Adipose tissue (tissue), 3 donors: ENCODE data around the gene DNAH17. TPM values are rescaled to one million over a fixed set of nuclear protein-coding genes. Genes with fewer than 3 reads are reported as not detected.

Experiments used
- H3K27ac ChIP-seq: one replicate; pipeline ENCODE4 v1.5.1; 2013; ENCODE audit warnings: low read depth, low read length
- WGBS, 3 donors: extraction: QIAGEN DNeasy Blood & Tissue Kit; methylation state at CpG; one replicate each; pipeline ENCODE4 v1.1.7; 2013; 5-methylcytosine and 5-hydroxymethylcytosine counted together
- polyA plus RNA-seq, 3 donors: library from polyadenylated mRNA; stranded (reverse); fragments of 200-250 nt; gene quantifications; one replicate each; pipeline ENCODE4 v1.2.3, GENCODE V29; 2013
- donor health status: healthy with polysubstance abuse.
- donor health status: Bipolar disorder and iron deficiency.
- donor health status: healthy.

Gene DNAH17
- polyA plus RNA-seq, 3 donors: 0.35 to 4.8 (median 4.4) TPM

GRCh38 chr17:78459696-78460095 is 117.5 kb downstream of the DNAH17 start:
- no peak overlapping the region for H3K27ac ChIP-seq
- 86 to 92% (median 90%) methylated on average over 19 to 21 of the region's 21 CpGs for WGBS, 3 donors

GRCh38 chr17:78458736-78459335 is 118.4 kb downstream of the DNAH17 start:
- WGBS, 3 donors: 89 to 95% (median 93%) methylated on average over 37 of the region's 37 CpGs
- H3K27ac ChIP-seq: no peak overlapping the region

GRCh38 chr17:78458091-78458490 is 119.1 kb downstream of the DNAH17 start:
- 73 to 83% (median 81%) methylated on average over 10 of the region's 10 CpGs for WGBS, 3 donors
- no peak overlapping the region for H3K27ac ChIP-seq

GRCh38 chr17:78454346-78454745 is 122.8 kb downstream of the DNAH17 start:
- no peak overlapping the region for H3K27ac ChIP-seq
- WGBS, 3 donors: 90 to 95% (median 94%) methylated on average over 20 of the region's 20 CpGs

- H3K27ac ChIP-seq: no peak overlapping the region
- WGBS, 3 donors: 63 to 85% (median 80%) methylated on average over 7 of the region's 7 CpGs
Measured at GRCh38 chr17:78451753-78452152, 125.4 kb downstream of the DNAH17 start.

- WGBS, 3 donors: 50 to 68% (median 55%) methylated on average over 20 of the region's 20 CpGs
- no peak overlapping the region for H3K27ac ChIP-seq
Measured at GRCh38 chr17:78450696-78451345, 126.4 kb downstream of the DNAH17 start.

- H3K27ac ChIP-seq: no peak overlapping the region
- WGBS, 3 donors: 71 to 91% (median 90%) methylated on average over 14 of the region's 14 CpGs
Measured at GRCh38 chr17:78449983-78450595, 127.1 kb downstream of the DNAH17 start.

GRCh38 chr17:78448356-78448993 is 128.7 kb downstream of the DNAH17 start:
- no peak overlapping the region for H3K27ac ChIP-seq
- WGBS, 3 donors: 57 to 78% (median 72%) methylated on average over 5 of the region's 5 CpGs

GRCh38 chr17:78446833-78447232 is 130.4 kb downstream of the DNAH17 start:
- H3K27ac ChIP-seq: no peak overlapping the region
- WGBS, 3 donors: 91 to 98% (median 95%) methylated on average over 7 of the region's 7 CpGs

- WGBS, 3 donors: 74 to 90% (median 87%) methylated on average over 20 of the region's 20 CpGs
- no peak overlapping the region for H3K27ac ChIP-seq
Measured at GRCh38 chr17:78444392-78444791, 132.8 kb downstream of the DNAH17 start.

GRCh38 chr17:78442648-78443218 is 134.5 kb downstream of the DNAH17 start:
- 28 to 58% (median 35%) methylated on average over 19 of the region's 19 CpGs for WGBS, 3 donors
- no peak overlapping the region for H3K27ac ChIP-seq

GRCh38 chr17:78441271-78441971 is 135.8 kb downstream of the DNAH17 start:
- WGBS, 3 donors: 57 to 68% (median 60%) methylated on average over 11 to 12 of the region's 12 CpGs

GRCh38 chr17:78438694-78439325 is 138.4 kb downstream of the DNAH17 start:
- 68 to 82% (median 71%) methylated on average over 16 of the region's 16 CpGs for WGBS, 3 donors
- H3K27ac ChIP-seq: no peak overlapping the region

More at GRCh38 chr17:78441271-78441971, 135.8 kb downstream of the DNAH17 start:
- H3K27ac ChIP-seq: no peak overlapping the region

- WGBS, 3 donors: 86 to 98% (median 89%) methylated on average over 6 to 10 of the region's 10 CpGs
- no peak overlapping the region for H3K27ac ChIP-seq
Measured at GRCh38 chr17:78438271-78438691, 138.9 kb downstream of the DNAH17 start.

GRCh38 chr17:78437508-78438169 is 139.6 kb downstream of the DNAH17 start:
- no peak overlapping the region for H3K27ac ChIP-seq
- WGBS, 3 donors: 77 to 90% (median 87%) methylated on average over 20 of the region's 20 CpGs

- no peak overlapping the region for H3K27ac ChIP-seq
- WGBS, 3 donors: 66 to 78% (median 75%) methylated on average over 19 of the region's 19 CpGs
Measured at GRCh38 chr17:78435330-78436005, 141.7 kb downstream of the DNAH17 start.
